Measurements from ENCODE around the gene TMEM205. TPM values are rescaled to one million over a fixed set of nuclear protein-coding genes. Genes with fewer than 3 reads are reported as not detected.

Gene TMEM205
- total and polyA plus RNA-seq, 10 of the 15 experiments (the other 5 are each of a cell fraction or from before 2014, with no cell fraction given): 27.8 to 144 (median 88.3) TPM

GRCh38 chr19:11342429-11342828 lies 3.6 kb downstream of the TMEM205 start:
- Histone ChIP-seq H3K9ac (ENCODE audit: control insufficient read depth, insufficient read depth, low read length) (no peak overlapping the region), H3K27ac (ENCODE audit: control insufficient read depth, insufficient read depth) (no peak overlapping the region), H3K4me1 (ENCODE audit: control insufficient read depth, insufficient read depth, low read length) (peaks cover 14% of the 10 kb centered on the region), H3K79me2 (ENCODE audit: control insufficient read depth, insufficient read depth, low read length) (peaks cover 10% of the 10 kb centered on the region), H3K36me3 (ENCODE audit: control insufficient read depth in 2 of 2, insufficient read depth in 2 of 2, low read length in 1 of 2) (no peaks in the 10 kb centered on the region; a peak in 1 of 4 replicates), H2AFZ (ENCODE audit: control insufficient read depth, low read depth, low read length) (no peak overlapping the region), H3K9me3 (replicated peaks; ENCODE audit: control insufficient read depth, insufficient read depth, low read length) (no peaks in the 10 kb centered on the region), H4K20me1 (ENCODE audit: control insufficient read depth, insufficient read depth) (no peaks in the 10 kb centered on the region), H3K4me3 (no peak overlapping the region), H3K4me2 (ENCODE audit: control insufficient read depth, insufficient read depth) (no peak overlapping the region), H3K27me3 (replicated peaks in 1 of 2; ENCODE audit: control insufficient read depth in 2 of 2, insufficient read depth in 2 of 2, low read length in 1 of 2) (no peaks in the 10 kb centered on the region)
- in situ Hi-C loops (cut with MboI): no loop called here
- 52% methylated on average over 3 of the region's 3 CpGs for whole genome bisulfite sequencing (ENCODE audit: insufficient coverage, insufficient replicate concordance, low lambda C conversion rate, missing lambda C conversion rate)
- ChIA-PET SMC1A (ENCODE audit: uncharacterized antibody, unreplicated experiment) (no interaction called here), RAD21 (ENCODE audit: unreplicated experiment) (no interaction called here), POLR2A (no interaction called here), CTCF (no interaction called here)
- FAIRE-seq: no peak
- ATAC-seq: no peak
- no peak for DNase-seq (ENCODE audit: low read depth, low spot score)
- no TSS peak for BruUV-seq (replicated peaks)
- intact Hi-C loops (cut with micrococcal nuclease; ENCODE audit: unreplicated experiment): no loop called here
- TF ChIP-seq SMC3 (IDR thresholded peaks at IDR 0.05; ENCODE audit: borderline replicate concordance, low read length) (no peak), MYB (IDR thresholded peaks at IDR 0.05; ENCODE audit: borderline replicate concordance, low read depth, low read length) (no peak), PAX8 (IDR thresholded peaks at IDR 0.05) (no peak), TCF7 (IDR thresholded peaks at IDR 0.05; ENCODE audit: borderline replicate concordance) (no peak), SIX5 (IDR thresholded peaks at IDR 0.05; ENCODE audit: low read depth, low read length, severe bottlenecking) (no peak), IRF4 (IDR thresholded peaks at IDR 0.05; ENCODE audit: low read depth, low read length) (no peak), MLLT1 (IDR thresholded peaks at IDR 0.05) (no peak), STAT1 (conservative IDR thresholded peaks at IDR 0.05) (no peak), CHD2 (IDR thresholded peaks at IDR 0.05; ENCODE audit: borderline replicate concordance, low read depth, low read length) (no peak), CREB1 (IDR thresholded peaks at IDR 0.05; ENCODE audit: low read depth) (no peak), GATAD2B (conservative IDR thresholded peaks at IDR 0.05; ENCODE audit: low read depth) (no peak), IKZF1 (conservative IDR thresholded peaks at IDR 0.05) (no peak), YBX1 (IDR thresholded peaks at IDR 0.05) (no peak), RUNX3 (IDR thresholded peaks at IDR 0.05; ENCODE audit: low read length) (no peak), ZBED1 (IDR thresholded peaks at IDR 0.05; ENCODE audit: borderline replicate concordance) (no peak), POLR2AphosphoS2 (IDR thresholded peaks at IDR 0.05; ENCODE audit: low read depth, low read length) (no peak)
- TF ChIP-seq, protein P1, sequence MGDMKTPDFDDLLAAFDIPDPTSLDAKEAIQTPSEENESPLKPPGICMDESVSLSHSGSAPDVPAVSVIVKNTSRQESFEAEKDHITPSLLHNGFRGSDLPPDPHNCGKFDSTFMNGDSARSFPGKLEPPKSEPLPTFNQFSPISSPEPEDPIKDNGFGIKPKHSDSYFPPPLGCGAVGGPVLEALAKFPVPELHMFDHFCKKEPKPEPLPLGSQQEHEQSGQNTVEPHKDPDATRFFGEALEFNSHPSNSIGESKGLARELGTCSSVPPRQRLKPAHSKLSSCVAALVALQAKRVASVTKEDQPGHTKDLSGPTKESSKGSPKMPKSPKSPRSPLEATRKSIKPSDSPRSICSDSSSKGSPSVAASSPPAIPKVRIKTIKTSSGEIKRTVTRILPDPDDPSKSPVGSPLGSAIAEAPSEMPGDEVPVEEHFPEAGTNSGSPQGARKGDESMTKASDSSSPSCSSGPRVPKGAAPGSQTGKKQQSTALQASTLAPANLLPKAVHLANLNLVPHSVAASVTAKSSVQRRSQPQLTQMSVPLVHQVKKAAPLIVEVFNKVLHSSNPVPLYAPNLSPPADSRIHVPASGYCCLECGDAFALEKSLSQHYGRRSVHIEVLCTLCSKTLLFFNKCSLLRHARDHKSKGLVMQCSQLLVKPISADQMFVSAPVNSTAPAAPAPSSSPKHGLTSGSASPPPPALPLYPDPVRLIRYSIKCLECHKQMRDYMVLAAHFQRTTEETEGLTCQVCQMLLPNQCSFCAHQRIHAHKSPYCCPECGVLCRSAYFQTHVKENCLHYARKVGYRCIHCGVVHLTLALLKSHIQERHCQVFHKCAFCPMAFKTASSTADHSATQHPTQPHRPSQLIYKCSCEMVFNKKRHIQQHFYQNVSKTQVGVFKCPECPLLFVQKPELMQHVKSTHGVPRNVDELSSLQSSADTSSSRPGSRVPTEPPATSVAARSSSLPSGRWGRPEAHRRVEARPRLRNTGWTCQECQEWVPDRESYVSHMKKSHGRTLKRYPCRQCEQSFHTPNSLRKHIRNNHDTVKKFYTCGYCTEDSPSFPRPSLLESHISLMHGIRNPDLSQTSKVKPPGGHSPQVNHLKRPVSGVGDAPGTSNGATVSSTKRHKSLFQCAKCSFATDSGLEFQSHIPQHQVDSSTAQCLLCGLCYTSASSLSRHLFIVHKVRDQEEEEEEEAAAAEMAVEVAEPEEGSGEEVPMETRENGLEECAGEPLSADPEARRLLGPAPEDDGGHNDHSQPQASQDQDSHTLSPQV (IDR thresholded peaks at IDR 0.05): no peak
